ENCODE measurements around the gene PPID. TPM values are rescaled to one million over a fixed set of nuclear protein-coding genes. Genes with fewer than 3 reads are reported as not detected.

Gene PPID
- total and polyA plus RNA-seq, 2 of the 4 experiments (the other 2 are of a cell fraction), result 11.8 to 21.1 TPM

DNA sequence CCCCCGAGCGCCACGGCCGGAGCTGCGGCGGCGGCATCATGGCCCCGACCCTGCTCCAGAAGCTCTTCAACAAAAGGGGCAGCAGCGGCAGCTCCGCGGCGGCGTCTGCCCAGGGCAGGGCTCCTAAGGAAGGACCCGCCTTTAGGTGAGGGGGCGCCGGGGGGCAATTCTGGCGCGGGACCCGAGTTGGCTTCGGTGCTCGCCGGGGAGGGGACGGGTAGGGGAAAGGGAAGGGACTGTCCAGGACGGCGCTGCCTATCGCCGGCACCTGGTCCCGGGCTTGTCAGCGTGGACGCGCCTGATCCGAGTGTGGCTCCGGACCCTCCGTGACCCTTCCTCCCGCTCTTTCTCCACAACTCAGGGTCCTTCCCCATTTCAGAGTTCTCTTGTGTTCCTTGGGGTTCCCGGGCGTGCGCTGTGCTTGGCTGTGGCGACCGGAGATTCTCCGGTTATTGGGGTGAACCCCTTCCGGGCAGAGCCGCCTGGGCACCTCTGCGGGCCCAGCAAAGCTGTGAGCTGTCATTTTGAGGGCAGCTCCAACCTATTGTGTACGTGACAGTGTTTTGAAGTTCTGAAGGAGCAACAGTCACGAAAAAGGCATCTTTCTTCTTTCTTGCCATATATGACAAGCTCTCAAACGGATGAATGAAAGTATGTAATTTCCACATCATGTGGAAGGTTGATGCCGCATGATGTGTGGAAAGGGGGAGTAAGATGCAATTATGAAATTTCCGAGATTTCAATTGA lies 46.2 kb upstream of the PPID start:
- Histone ChIP-seq H2BK20ac (ENCODE audit: low read depth, low read length) (no peak overlapping the region), H3K4me2 (ENCODE audit: low read depth, low read length) (peak overlapping the region; percentile 82), H3K9me1 (ENCODE audit: insufficient read depth, low read length) (peaks cover 7% of the 10 kb centered on the region; the same call in 1 of the 2 replicates), H3K4me3 (ENCODE audit: insufficient read depth, low read depth, low read length) (peak overlapping the region; percentile 99), H2BK5ac (ENCODE audit: low read depth, low read length, poor library complexity, severe bottlenecking) (peak overlapping the region; percentile 56), H2AK5ac (ENCODE audit: low read depth, low read length) (peak overlapping the region; percentile 38; the same call in 1 of the 2 replicates), H2AFZ (replicated peaks; ENCODE audit: low read length, poor library complexity) (peak overlapping the region; percentile 91), H3K27me3 (ENCODE audit: control insufficient read depth, insufficient read depth, low read length) (no peaks in the 10 kb centered on the region), H3K36me3 (ENCODE audit: control insufficient read depth, insufficient read depth, low read length) (no peaks in the 10 kb centered on the region), H3K9me3 (ENCODE audit: control insufficient read depth, insufficient read depth, low read length) (no peaks in the 10 kb centered on the region), H3K27ac (ENCODE audit: insufficient read depth, low read length) (peak overlapping the region; percentile 73), H3K9ac (ENCODE audit: low read depth, low read length) (peak overlapping the region; percentile 77), H3K4ac (ENCODE audit: low read depth, low read length) (peak overlapping the region; percentile 87), H3K79me1 (ENCODE audit: low read depth in 1 of 2, low read length in 2 of 2) (peaks cover 10 to 34% of the 10 kb centered on the region in 2 experiments), H2BK120ac (ENCODE audit: low read depth, low read length) (0 out of 2 replicates have a peak overlapping the region, but pooled peaks have one; percentile 67), H4K91ac (ENCODE audit: insufficient read depth, low read depth, low read length) (peak overlapping the region; percentile 54; the same call in 1 of the 2 replicates), H2BK15ac (ENCODE audit: low read depth, low read length) (peak overlapping the region; percentile 76; the same call in 1 of the 3 replicates), H3K18ac (ENCODE audit: low read depth, low read length) (peak overlapping the region; percentile 68; the same call in 1 of the 2 replicates), H3K4me1 (ENCODE audit: control insufficient read depth, insufficient read depth, low read length) (peaks cover 1% of the 10 kb centered on the region; the same call in 1 of the 2 replicates), H3K56ac (ENCODE audit: extremely low read depth, insufficient read depth, low read length) (peak overlapping the region; percentile 44; the same call in 1 of the 2 replicates), H4K5ac (ENCODE audit: low read depth, low read length) (peak overlapping the region; percentile 18; the same call in 1 of the 2 replicates), H3K14ac (replicated peaks; ENCODE audit: low read depth, low read length) (peak overlapping the region; percentile 93), H3K23ac (ENCODE audit: low read depth, low read length) (peak overlapping the region; percentile 98), H4K8ac (ENCODE audit: low read depth in 2 of 2, low read length in 2 of 2) (peak overlapping the region in 1 of 2 experiments; percentile 64; a peak in 2 of 4 replicates), H4K20me1 (ENCODE audit: insufficient read depth, low read length) (no peaks in the 10 kb centered on the region), H2AK9ac (replicated peaks; ENCODE audit: low read depth, low read length, poor library complexity) (peak overlapping the region; percentile 65)
- intact Hi-C loops (cut with micrococcal nuclease) (loop anchor here (1.0 to 2.0 kb wide), 2 partner anchors 39 to 81 kb away; no protein-coding TSS in a partner anchor), dilution Hi-C loops (cut with HindIII; ENCODE audit: low sequenced_read_pairs, unreplicated experiment) (no loop called here), in situ Hi-C loops (cut with MboI; ENCODE audit: low sequenced_read_pairs) (no loop called here)
- ChIA-PET CTCF (interaction anchor here (0.6 to 1.8 kb wide), 2 partner anchors 82 to 105 kb away, joined by 3 to 4 read pairs; no protein-coding TSS in a partner anchor), POLR2A (ENCODE audit: unreplicated experiment) (interaction anchor here (0.9 kb wide), 1 partner anchor 11 kb away, joined by 3 read pairs; no protein-coding TSS in a partner anchor)
- no TSS peak for BruUV-seq (replicated peaks)
- peak; percentile 13; the same call in 1 of the 2 replicates for TF ChIP-seq POLR2A (IDR thresholded peaks at IDR 0.05; ENCODE audit: low read depth, low read length)
- TF ChIP-seq CHD1 (IDR thresholded peaks at IDR 0.05; ENCODE audit: low read depth, low read length), result no peak
- ATAC-seq (ENCODE audit: low read depth) (peak; percentile 42), DNase-seq (no peak)
- 1% methylated on average over 16 of the region's 49 CpGs; no CpG with 5 or more reads in 1 of the 2 experiments for WGBS, 2 experiments (ENCODE audit: extremely low coverage in 2 of 2, insufficient read length in 1 of 2)

Data from IMR-90 (cell line).